GM13976 (cell line): ENCODE measurements around the gene CES4A.
"Not testable (repeated sequence)": the region's sequence is repeated elsewhere in the genome, so short reads cannot be mapped to it uniquely, and the experiment has no call there.

Experiments used
- DNase-seq: peaks from one replicate; pipeline ENCODE4 v3.0.0; 2012; ENCODE audit warnings: low spot score
- in situ Hi-C: fragments of 300-500 bp; cut with MboI; formaldehyde crosslinking; loops from one replicate; pipeline ENCODE4 v1.12.0; 2022; ENCODE audit warnings: low sequenced_read_pairs, mixed read lengths, inconsistent platforms; ENCODE audit not compliant: unreplicated experiment
- TF ChIP-seq, protein P1 (sequence below): IDR thresholded peaks from 2 replicates; pipeline ENCODE4 v1.5.1; 2012; ENCODE audit warnings: borderline replicate concordance, mild to moderate bottlenecking; ENCODE audit not compliant: insufficient read depth; ENCODE audit errors: extremely low read depth, missing control alignments, control extremely low read depth

Gene CES4A

DNA sequence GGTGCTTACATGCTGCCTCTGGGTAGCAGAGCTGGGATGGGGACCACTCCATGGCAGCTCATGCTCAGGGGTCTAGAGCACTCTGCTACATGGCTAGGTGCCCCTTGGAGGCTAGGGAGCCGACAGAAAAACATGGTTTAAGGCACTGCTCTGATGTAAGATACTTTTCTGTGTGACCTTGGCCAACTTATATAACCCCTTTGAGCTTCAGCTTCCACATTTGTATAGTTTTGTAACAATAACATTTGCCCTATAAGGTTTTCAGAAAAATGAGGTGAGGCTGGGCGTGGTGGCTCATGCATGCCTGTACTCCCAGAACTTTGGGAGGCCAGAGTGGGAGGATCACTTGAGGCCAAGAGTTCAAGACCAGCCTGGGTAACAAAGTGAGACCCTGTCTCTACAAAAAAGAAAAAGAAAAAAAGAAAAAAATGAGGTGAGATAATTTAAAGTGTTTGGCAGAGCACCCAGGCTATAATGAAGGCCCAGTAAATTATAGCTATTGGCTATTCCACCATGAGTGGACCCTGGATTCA, 3.2 kb downstream of the CES4A start:
- TF ChIP-seq, protein P1, sequence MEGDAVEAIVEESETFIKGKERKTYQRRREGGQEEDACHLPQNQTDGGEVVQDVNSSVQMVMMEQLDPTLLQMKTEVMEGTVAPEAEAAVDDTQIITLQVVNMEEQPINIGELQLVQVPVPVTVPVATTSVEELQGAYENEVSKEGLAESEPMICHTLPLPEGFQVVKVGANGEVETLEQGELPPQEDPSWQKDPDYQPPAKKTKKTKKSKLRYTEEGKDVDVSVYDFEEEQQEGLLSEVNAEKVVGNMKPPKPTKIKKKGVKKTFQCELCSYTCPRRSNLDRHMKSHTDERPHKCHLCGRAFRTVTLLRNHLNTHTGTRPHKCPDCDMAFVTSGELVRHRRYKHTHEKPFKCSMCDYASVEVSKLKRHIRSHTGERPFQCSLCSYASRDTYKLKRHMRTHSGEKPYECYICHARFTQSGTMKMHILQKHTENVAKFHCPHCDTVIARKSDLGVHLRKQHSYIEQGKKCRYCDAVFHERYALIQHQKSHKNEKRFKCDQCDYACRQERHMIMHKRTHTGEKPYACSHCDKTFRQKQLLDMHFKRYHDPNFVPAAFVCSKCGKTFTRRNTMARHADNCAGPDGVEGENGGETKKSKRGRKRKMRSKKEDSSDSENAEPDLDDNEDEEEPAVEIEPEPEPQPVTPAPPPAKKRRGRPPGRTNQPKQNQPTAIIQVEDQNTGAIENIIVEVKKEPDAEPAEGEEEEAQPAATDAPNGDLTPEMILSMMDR = no peak
- no peak for DNase-seq
- in situ Hi-C loops = no loop called here

DNA sequence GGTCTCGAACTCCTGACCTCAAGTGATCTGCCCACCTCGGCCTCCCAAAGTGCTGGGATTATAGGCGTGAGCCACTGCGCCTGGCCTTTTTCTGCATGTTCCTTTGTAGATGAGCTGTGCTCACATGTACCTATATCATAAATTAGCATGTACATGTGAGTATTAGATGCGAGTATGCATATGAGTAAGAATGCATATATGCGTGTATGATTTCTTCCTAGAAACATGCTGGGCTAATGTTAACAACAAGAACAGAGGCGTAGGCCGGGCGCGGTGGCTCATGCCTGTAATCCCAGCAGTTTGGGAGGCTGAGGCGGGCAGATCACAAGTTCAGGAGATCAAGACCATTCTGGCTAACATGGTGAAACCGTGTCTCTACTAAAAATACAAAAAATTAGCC, 5.2 kb downstream of the CES4A start:
- DNase-seq, in situ Hi-C loops: not testable (repeated sequence)

DNA sequence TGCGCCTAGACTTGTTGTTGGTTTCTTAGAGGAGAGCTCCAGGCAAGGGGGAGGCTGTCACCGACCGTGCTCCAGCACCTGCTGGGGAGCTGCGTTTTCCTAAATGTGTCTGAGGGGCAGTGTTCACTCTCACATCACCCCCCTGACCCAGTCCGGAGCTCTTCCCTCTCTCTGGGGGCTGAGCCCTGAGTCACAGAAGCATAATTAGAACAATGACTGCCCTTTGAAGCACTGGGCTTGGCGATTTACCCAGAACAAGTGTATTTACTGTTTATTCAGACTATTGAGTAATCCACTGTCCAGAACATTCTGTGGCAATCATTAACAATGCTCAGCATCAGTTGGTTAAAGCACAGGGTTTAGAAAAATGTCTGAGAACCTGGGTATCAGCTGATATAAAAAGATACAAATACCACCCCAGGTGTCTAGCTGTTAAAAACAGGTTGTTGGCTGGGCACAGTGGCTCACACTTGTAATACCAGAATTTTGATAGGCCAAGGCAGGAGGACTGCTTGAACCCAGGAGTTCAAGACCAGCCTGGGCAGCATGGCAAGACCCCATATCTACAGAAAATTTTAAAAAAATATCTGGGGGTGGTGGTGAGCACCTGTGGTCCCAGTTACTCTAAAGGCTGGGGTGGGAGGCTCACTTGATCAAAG, 8.1 kb downstream of the CES4A start:
- TF ChIP-seq, protein P1 = no peak
- in situ Hi-C loops = no loop called here
- no peak for DNase-seq

DNA sequence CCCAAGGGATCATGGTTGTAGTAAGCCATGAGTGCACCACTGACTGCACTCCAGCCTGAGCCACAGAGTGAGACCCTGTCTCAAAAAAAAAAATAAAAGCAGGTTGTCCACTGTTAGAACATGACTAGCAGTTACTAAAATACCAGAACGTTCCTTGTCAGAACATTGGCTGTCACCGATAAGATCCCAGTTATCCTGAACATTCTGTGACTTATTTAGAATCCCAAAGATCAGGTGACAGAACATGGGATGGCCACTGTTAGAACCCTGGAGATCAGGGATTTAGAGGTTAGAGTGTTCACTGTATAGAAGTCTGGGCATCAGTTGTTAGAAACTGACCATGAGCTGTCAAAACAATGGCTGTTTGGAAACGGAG, 8.6 kb downstream of the CES4A start:
- no peak for DNase-seq

DNA sequence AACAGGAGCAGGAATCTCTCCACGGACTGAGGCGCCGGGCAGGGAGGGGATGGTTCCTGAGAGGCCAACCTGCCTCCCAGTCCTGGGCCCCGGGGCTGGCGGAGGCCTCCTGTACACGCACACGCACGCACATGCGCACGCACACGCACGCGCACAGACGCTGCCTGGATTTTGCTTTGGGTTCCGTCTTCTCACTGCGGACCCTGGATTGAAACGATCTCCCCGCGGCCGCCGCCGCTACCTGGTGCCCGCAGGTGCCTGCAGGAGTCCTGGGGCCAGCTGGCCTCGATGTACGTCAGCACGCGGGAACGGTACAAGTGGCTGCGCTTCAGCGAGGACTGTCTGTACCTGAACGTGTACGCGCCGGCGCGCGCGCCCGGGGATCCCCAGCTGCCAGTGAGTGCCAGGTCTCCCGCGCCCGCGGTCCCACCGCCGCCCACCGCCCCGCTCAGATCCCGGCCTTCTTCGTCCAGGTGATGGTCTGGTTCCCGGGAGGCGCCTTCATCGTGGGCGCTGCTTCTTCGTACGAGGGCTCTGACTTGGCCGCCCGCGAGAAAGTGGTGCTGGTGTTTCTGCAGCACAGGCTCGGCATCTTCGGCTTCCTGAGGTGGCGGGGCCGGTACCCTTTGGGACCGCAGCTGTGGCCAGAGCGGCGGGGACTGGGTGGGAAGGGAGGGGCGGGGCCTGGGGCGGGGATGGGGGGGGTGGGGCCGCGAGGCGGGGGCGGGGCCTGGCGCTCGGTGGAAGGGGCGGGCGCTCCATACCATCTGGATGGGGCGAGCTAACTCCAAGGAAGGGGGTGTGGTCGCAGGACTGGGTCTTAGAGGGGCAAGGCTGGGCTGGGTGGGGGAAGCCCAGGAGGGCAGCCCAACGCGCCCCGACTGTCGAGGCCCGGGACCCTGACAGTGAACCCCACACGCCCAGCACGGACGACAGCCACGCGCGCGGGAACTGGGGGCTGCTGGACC, 12.3 kb downstream of the CES4A start:
- in situ Hi-C loops = no loop called here
- DNase-seq = peak; percentile 78
- TF ChIP-seq, protein P1 = no peak

More for the DNA sequence above, 8.6 kb downstream of the CES4A start:
- TF ChIP-seq, protein P1 = no peak
- in situ Hi-C loops = no loop called here

DNA sequence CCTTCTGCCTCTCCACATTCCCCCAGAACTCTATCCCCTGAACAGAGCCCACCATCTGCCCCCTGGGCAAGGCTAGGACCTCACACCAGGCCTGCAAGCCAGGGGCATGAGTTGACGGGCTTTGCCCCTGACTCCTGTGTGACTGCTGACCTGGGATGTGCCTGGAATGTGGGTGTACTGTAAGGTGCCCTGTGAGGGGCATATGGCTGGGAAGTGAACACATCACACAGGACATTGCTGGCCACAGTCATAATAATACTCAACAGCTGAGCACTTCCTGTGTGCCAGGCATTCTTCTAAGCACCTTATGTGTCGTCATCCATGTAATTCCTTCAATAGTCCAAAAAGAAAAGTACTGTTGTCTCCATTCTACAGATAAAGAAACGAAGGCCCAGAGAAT, 13.3 kb downstream of the CES4A start:
- TF ChIP-seq, protein P1 = no peak
- in situ Hi-C loops = no loop called here
- no peak for DNase-seq
